IMR-90 (cell line): ENCODE measurements around the gene QSOX2. TPM values are rescaled to one million over a fixed set of nuclear protein-coding genes. Genes with fewer than 3 reads are reported as not detected.

Source experiments
- ATAC-seq: fragments of 200-7000 bp; cut with Tn5 transposase; 2 replicates; pipeline ENCODE4 v1.9.1; 2020; ENCODE audit warnings: low read depth, mild to moderate bottlenecking, moderate library complexity
- BruUV-seq: library from RNA; stranded (reverse); fragments of 400-500 nt; replicated peaks from 2 replicates; lab custom pipeline; 2021; lab: Mats Ljungman, UMichigan
- CTCF ChIA-PET: fragments of 300-600 bp; formaldehyde crosslinking; extraction: SDS; loops from one replicate; lab custom pipeline; 2021; ENCODE audit warnings: antibody characterized with exemption; lab: Yijun Ruan, JAX
- POLR2A ChIA-PET: fragments of 300-600 bp; sonication (Branson Sonifier 250); formaldehyde crosslinking; loops from one replicate; lab custom pipeline; 2022; ENCODE audit warnings: antibody characterized with exemption; ENCODE audit not compliant: unreplicated experiment; lab: Charles Lee
- DNase-seq: peaks from one replicate; pipeline ENCODE4 v3.0.0; 2013
- H2AFZ ChIP-seq: replicated peaks from 2 replicates; pipeline ENCODE3; 2013; ENCODE audit warnings: low read length, mild to moderate bottlenecking; ENCODE audit not compliant: poor library complexity
- H2AK5ac ChIP-seq: 2 replicates; pipeline ENCODE4 v1.6.1; 2013; ENCODE audit warnings: low read depth, low read length, inconsistent platforms
- H2AK9ac ChIP-seq: replicated peaks from 2 replicates; pipeline ENCODE3; 2013; ENCODE audit warnings: mild to moderate bottlenecking, low read depth, low read length, moderate library complexity; ENCODE audit not compliant: poor library complexity
- H2BK120ac ChIP-seq: 2 replicates; pipeline ENCODE4 v1.6.1; 2013; ENCODE audit warnings: low read depth, low read length, inconsistent platforms
- H2BK15ac ChIP-seq: 3 replicates; pipeline ENCODE4 v1.6.1; 2013; ENCODE audit warnings: low read depth, low read length, inconsistent platforms
- H2BK20ac ChIP-seq: 2 replicates; pipeline ENCODE4 v1.6.1; 2013; ENCODE audit warnings: low read depth, mild to moderate bottlenecking, inconsistent platforms, low read length, moderate library complexity
- H2BK5ac ChIP-seq: 2 replicates; pipeline ENCODE4 v1.6.1; 2013; ENCODE audit warnings: mild to moderate bottlenecking, low read depth, low read length, inconsistent platforms; ENCODE audit not compliant: poor library complexity, severe bottlenecking
- H3K14ac ChIP-seq: replicated peaks from 2 replicates; pipeline ENCODE4 v1.6.1; 2013; ENCODE audit warnings: low read depth, low read length, inconsistent platforms
- H3K18ac ChIP-seq: 2 replicates; pipeline ENCODE4 v1.6.1; 2013; ENCODE audit warnings: low read depth, low read length, control low read depth
- H3K23ac ChIP-seq: 2 replicates; pipeline ENCODE4 v1.6.1; 2013; ENCODE audit warnings: low read depth, low read length, inconsistent platforms
- H3K27ac ChIP-seq: 2 replicates; pipeline ENCODE4 v1.5.1; 2013; ENCODE audit warnings: mild to moderate bottlenecking, control low read depth, low read length; ENCODE audit not compliant: insufficient read depth
- H3K27me3 ChIP-seq: 2 replicates; pipeline ENCODE4 v1.6.1; 2013; ENCODE audit warnings: low read length; ENCODE audit not compliant: control insufficient read depth, insufficient read depth
- H3K36me3 ChIP-seq: 2 replicates; pipeline ENCODE4 v1.6.1; 2013; ENCODE audit warnings: low read length, mixed read lengths; ENCODE audit not compliant: control insufficient read depth, insufficient read depth
- H3K4ac ChIP-seq: 2 replicates; pipeline ENCODE4 v1.6.1; 2013; ENCODE audit warnings: low read depth, low read length, inconsistent platforms
- H3K4me1 ChIP-seq: 2 replicates; pipeline ENCODE4 v1.6.1; 2013; ENCODE audit warnings: low read length, mixed read lengths; ENCODE audit not compliant: control insufficient read depth, insufficient read depth
- H3K4me2 ChIP-seq: 2 replicates; pipeline ENCODE4 v1.6.1; 2013; ENCODE audit warnings: low read depth, mild to moderate bottlenecking, control low read depth, low read length, moderate library complexity
- H3K4me3 ChIP-seq: 2 replicates; pipeline ENCODE4 v1.5.1; 2013; ENCODE audit warnings: low read depth, mild to moderate bottlenecking, control low read depth, low read length, moderate library complexity; ENCODE audit not compliant: insufficient read depth
- H3K56ac ChIP-seq: 2 replicates; pipeline ENCODE4 v1.6.1; 2013; ENCODE audit warnings: low read length, inconsistent platforms; ENCODE audit not compliant: insufficient read depth; ENCODE audit errors: extremely low read depth
- H3K79me1 ChIP-seq, 2 experiments: 2 replicates each; pipeline ENCODE4 v1.6.1; 2013; ENCODE audit warnings: low read length in 2 of 2, inconsistent platforms in 1 of 2, low read depth in 1 of 2
- H3K9ac ChIP-seq: 2 replicates; pipeline ENCODE4 v1.6.1; 2013; ENCODE audit warnings: low read depth, low read length, control low read depth
- H3K9me1 ChIP-seq: 2 replicates; pipeline ENCODE4 v1.6.1; 2013; ENCODE audit warnings: low read length, inconsistent platforms; ENCODE audit not compliant: insufficient read depth
- H3K9me3 ChIP-seq: 2 replicates; pipeline ENCODE4 v1.6.1; 2013; ENCODE audit warnings: low read length; ENCODE audit not compliant: control insufficient read depth, insufficient read depth
- H4K20me1 ChIP-seq: 2 replicates; pipeline ENCODE4 v1.6.1; 2013; ENCODE audit warnings: low read length, inconsistent platforms; ENCODE audit not compliant: insufficient read depth
- H4K5ac ChIP-seq: 2 replicates; pipeline ENCODE4 v1.6.1; 2013; ENCODE audit warnings: mild to moderate bottlenecking, low read depth, low read length, control low read depth
- H4K8ac ChIP-seq, 2 experiments: 2 replicates each; pipeline ENCODE4 v1.6.1; 2013; ENCODE audit warnings: low read depth in 2 of 2, low read length in 2 of 2, control low read depth in 1 of 2, inconsistent platforms in 1 of 2
- H4K91ac ChIP-seq: 2 replicates; pipeline ENCODE4 v1.6.1; 2013; ENCODE audit warnings: low read depth, low read length, inconsistent platforms; ENCODE audit not compliant: insufficient read depth
- BHLHE40 ChIP-seq: fragments of 150-350 bp; IDR thresholded peaks from 2 replicates; pipeline ENCODE4 v1.6.1; 2016; ENCODE audit warnings: mild to moderate bottlenecking, low read depth, low read length
- CEBPB ChIP-seq: IDR thresholded peaks from 2 replicates; pipeline ENCODE4 v1.6.1; 2012; ENCODE audit warnings: low read depth, low read length, improper control_type of control experiment
- CHD1 ChIP-seq: IDR thresholded peaks from 2 replicates; pipeline ENCODE4 v1.6.1; 2012; ENCODE audit warnings: low read depth, low read length, improper control_type of control experiment
- MAFK ChIP-seq: IDR thresholded peaks from 2 replicates; pipeline ENCODE4 v1.6.1; 2012; ENCODE audit warnings: low read depth, low read length, improper control_type of control experiment
- MXI1 ChIP-seq: IDR thresholded peaks from 2 replicates; pipeline ENCODE4 v1.6.1; 2012; ENCODE audit warnings: low read depth, mild to moderate bottlenecking, low read length, moderate library complexity, borderline replicate concordance
- NFE2L2 ChIP-seq: fragments of 150-350 bp; IDR thresholded peaks from 2 replicates; pipeline ENCODE4 v1.6.1; 2016; ENCODE audit warnings: low read depth, mild to moderate bottlenecking, low read length
- POLR2A ChIP-seq: IDR thresholded peaks from 2 replicates; pipeline ENCODE4 v1.6.1; 2012; ENCODE audit warnings: mild to moderate bottlenecking, low read depth, low read length
- RAD21 ChIP-seq: IDR thresholded peaks from 2 replicates; pipeline ENCODE4 v1.6.1; 2012; ENCODE audit warnings: low read length, improper control_type of control experiment
- RCOR1 ChIP-seq: IDR thresholded peaks from 2 replicates; pipeline ENCODE4 v1.6.1; 2012; ENCODE audit warnings: mild to moderate bottlenecking, low read length, improper control_type of control experiment; ENCODE audit not compliant: insufficient replicate concordance
- RFX5 ChIP-seq: IDR thresholded peaks from 2 replicates; pipeline ENCODE4 v1.8.0; 2012; ENCODE audit warnings: low read depth, mild to moderate bottlenecking, low read length, moderate library complexity
- SMC3 ChIP-seq: fragments of 150-350 bp; IDR thresholded peaks from 2 replicates; pipeline ENCODE4 v1.6.1; 2016; ENCODE audit warnings: low read depth, mild to moderate bottlenecking, antibody characterized with exemption, low read length, moderate library complexity
- WGBS, 2 experiments: methylation state at CpG; one replicate each; pipeline versions ENCODE4 v1.1.5 to v1.1.7; 2013; ENCODE audit warnings: missing lambda C conversion rate in 2 of 2; ENCODE audit not compliant: insufficient read length in 1 of 2; ENCODE audit errors: extremely low coverage in 2 of 2; 5-methylcytosine and 5-hydroxymethylcytosine counted together
- dilution Hi-C: fragments of 300-500 bp; cut with HindIII; formaldehyde crosslinking; loops from one replicate; pipeline ENCODE4 v1.14.3; 2018; ENCODE audit warnings: low sequenced_read_pairs; ENCODE audit not compliant: unreplicated experiment
- in situ Hi-C: fragments of 300-500 bp; cut with MboI; formaldehyde crosslinking; loops from 3 replicates; pipeline ENCODE4 v1.14.3; 2019; ENCODE audit warnings: low sequenced_read_pairs, inconsistent platforms, mixed read lengths
- intact Hi-C: fragments of 100-400 bp; cut with micrococcal nuclease; formaldehyde crosslinking; loops from 2 replicates; pipeline ENCODE4 v1.10.0; 2022
- polyA plus RNA-seq, 3 experiments: library from polyadenylated mRNA; depleted of rRNA; stranded (reverse); fragments of >200 nt; gene quantifications; 2 replicates each; pipeline ENCODE4 v1.2.3, GENCODE V29; 2012; ENCODE audit warnings: low replicate concordance in 1 of 3
- total RNA-seq: library from RNA; depleted of rRNA; stranded (reverse); fragments of >200 nt; gene quantifications from 2 replicates; pipeline ENCODE4 v1.2.3, GENCODE V29; 2012
- TF ChIP-seq, protein P1 (sequence below): fragments of 150-350 bp; IDR thresholded peaks from 2 replicates; pipeline ENCODE4 v1.6.1; 2017; ENCODE audit warnings: mild to moderate bottlenecking, antibody characterized with exemption, low read length, low read depth
- TF ChIP-seq, protein P2 (sequence below): conservative IDR thresholded peaks from 2 replicates; pipeline ENCODE4 v1.5.1; 2012; ENCODE audit warnings: mild to moderate bottlenecking, low read depth, low read length, improper control_type of control experiment

QSOX2 gene
- total and polyA plus RNA-seq, 2 of the 4 experiments (the other 2 are of a cell fraction), result 5.9 to 12.9 TPM

DNA sequence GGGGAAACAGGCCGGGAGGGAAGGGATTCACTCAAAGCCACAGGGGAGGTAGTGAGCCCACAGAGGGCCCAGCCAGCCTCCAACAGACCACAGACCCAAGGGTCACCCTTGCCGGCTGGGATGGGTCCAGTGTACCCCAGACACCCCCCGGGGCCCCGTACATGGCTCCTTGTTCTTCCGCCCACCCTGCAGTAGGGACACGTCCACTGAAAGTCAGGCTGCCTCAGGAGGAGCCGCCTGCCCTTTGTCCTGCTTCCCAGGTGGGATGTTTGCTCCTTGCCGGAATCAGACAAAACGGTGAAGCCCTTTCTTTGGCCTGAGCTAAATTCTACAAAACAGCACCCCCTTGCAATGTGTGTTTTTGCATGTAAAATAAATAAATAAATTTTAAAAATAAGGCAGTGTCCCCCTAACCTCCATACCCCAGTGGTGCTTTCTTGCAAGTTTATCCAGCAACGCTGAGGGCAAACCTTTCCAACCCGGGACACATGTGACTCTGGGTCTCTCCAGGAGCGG is 66.5 kb downstream of the QSOX2 start:
- Histone ChIP-seq H3K27me3 (peaks cover 48% of the 10 kb centered on the region), H3K9ac (no peak overlapping the region), H3K14ac (no peak overlapping the region), H3K27ac (no peak overlapping the region), H2AFZ (no peak overlapping the region), H3K23ac (no peak overlapping the region), H3K18ac (no peak overlapping the region), H2AK5ac (no peak overlapping the region), H3K79me1 (no peaks in the 10 kb centered on the region), H3K4ac (no peak overlapping the region), H3K4me2 (no peak overlapping the region), H2AK9ac (no peak overlapping the region), H4K91ac (no peak overlapping the region), H4K20me1 (no peaks in the 10 kb centered on the region), H3K9me1 (no peaks in the 10 kb centered on the region), H3K56ac (no peak overlapping the region), H3K4me3 (no peak overlapping the region), H3K4me1 (no peaks in the 10 kb centered on the region), H4K8ac (no peak overlapping the region), H3K9me3 (no peaks in the 10 kb centered on the region), H2BK15ac (no peak overlapping the region), H2BK20ac (no peak overlapping the region), H2BK5ac (no peak overlapping the region), H3K36me3 (no peaks in the 10 kb centered on the region), H4K5ac (no peak overlapping the region), H2BK120ac (no peak overlapping the region)
- DNase-seq (no peak), ATAC-seq (no peak)
- no peak for TF ChIP-seq RAD21
- TF ChIP-seq POLR2A, result no peak
- no peak for TF ChIP-seq MAFK
- no peak for TF ChIP-seq RFX5
- no peak for TF ChIP-seq BHLHE40
- TF ChIP-seq NFE2L2, result no peak
- no peak for TF ChIP-seq CHD1
- no peak for TF ChIP-seq SMC3
- TF ChIP-seq, protein P1, sequence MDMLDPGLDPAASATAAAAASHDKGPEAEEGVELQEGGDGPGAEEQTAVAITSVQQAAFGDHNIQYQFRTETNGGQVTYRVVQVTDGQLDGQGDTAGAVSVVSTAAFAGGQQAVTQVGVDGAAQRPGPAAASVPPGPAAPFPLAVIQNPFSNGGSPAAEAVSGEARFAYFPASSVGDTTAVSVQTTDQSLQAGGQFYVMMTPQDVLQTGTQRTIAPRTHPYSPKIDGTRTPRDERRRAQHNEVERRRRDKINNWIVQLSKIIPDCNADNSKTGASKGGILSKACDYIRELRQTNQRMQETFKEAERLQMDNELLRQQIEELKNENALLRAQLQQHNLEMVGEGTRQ, result no peak
- TF ChIP-seq CEBPB, result no peak
- no peak for TF ChIP-seq RCOR1
- no peak for TF ChIP-seq MXI1
- TF ChIP-seq, protein P2, sequence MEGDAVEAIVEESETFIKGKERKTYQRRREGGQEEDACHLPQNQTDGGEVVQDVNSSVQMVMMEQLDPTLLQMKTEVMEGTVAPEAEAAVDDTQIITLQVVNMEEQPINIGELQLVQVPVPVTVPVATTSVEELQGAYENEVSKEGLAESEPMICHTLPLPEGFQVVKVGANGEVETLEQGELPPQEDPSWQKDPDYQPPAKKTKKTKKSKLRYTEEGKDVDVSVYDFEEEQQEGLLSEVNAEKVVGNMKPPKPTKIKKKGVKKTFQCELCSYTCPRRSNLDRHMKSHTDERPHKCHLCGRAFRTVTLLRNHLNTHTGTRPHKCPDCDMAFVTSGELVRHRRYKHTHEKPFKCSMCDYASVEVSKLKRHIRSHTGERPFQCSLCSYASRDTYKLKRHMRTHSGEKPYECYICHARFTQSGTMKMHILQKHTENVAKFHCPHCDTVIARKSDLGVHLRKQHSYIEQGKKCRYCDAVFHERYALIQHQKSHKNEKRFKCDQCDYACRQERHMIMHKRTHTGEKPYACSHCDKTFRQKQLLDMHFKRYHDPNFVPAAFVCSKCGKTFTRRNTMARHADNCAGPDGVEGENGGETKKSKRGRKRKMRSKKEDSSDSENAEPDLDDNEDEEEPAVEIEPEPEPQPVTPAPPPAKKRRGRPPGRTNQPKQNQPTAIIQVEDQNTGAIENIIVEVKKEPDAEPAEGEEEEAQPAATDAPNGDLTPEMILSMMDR, result no peak
- intact Hi-C loops (no loop called here), in situ Hi-C loops (no loop called here), dilution Hi-C loops (no loop called here)
- ChIA-PET POLR2A (no interaction called here), CTCF (no interaction called here)
- no TSS peak for BruUV-seq
- WGBS, 2 experiments, result 56% methylated on average over 4 of the region's 12 CpGs; no CpG with 5 or more reads in 1 of the 2 experiments
